AG08396 (cell line): ENCODE results near the gene TARP.

Experiments
- DNase-seq: peaks from one replicate; pipeline ENCODE4 v3.0.0; 2012; ENCODE audit warnings: low spot score, mixed read lengths

Gene TARP

GRCh38 chr7:38273286-38273995, at the start of gene TARP:
Gene TARP, minus strand, starts transcription at chr7:38273636.
- DNase-seq: no peak

- DNase-seq: no peak
These were observed 49.7 kb upstream of the TARP start for GRCh38 chr7:38323156-38323555.

GRCh38 chr7:38322461-38322860, 49.0 kb upstream of the TARP start:
- DNase-seq: no peak

- no peak for DNase-seq
These were observed 48.5 kb upstream of the TARP start for GRCh38 chr7:38321967-38322366.

GRCh38 chr7:38321515-38321944, 48.1 kb upstream of the TARP start:
- peak; percentile 42 for DNase-seq

GRCh38 chr7:38321050-38321449, 47.6 kb upstream of the TARP start:
- DNase-seq: no peak

GRCh38 chr7:38319873-38320272, 46.4 kb upstream of the TARP start:
- DNase-seq: no peak

GRCh38 chr7:38318803-38319416, 45.5 kb upstream of the TARP start:
- peak; percentile 72 for DNase-seq

GRCh38 chr7:38318241-38318640, 44.8 kb upstream of the TARP start:
- no peak for DNase-seq

GRCh38 chr7:38317515-38317914, 44.1 kb upstream of the TARP start:
- no peak for DNase-seq

GRCh38 chr7:38316733-38317360, 43.4 kb upstream of the TARP start:
- DNase-seq: peak; percentile 45

- no peak for DNase-seq
These were observed 42.0 kb upstream of the TARP start for GRCh38 chr7:38315410-38315809.

- no peak for DNase-seq
These were observed 39.4 kb upstream of the TARP start for GRCh38 chr7:38312821-38313220.

GRCh38 chr7:38311329-38311937, 38.0 kb upstream of the TARP start:
- DNase-seq: no peak

GRCh38 chr7:38310591-38311101, 37.2 kb upstream of the TARP start:
- no peak for DNase-seq

GRCh38 chr7:38309555-38309954, 36.1 kb upstream of the TARP start:
- no peak for DNase-seq

GRCh38 chr7:38308140-38308539, 34.7 kb upstream of the TARP start:
- DNase-seq: no peak

GRCh38 chr7:38307640-38308039, 34.2 kb upstream of the TARP start:
- DNase-seq: no peak

GRCh38 chr7:38306914-38307313, 33.5 kb upstream of the TARP start:
- DNase-seq: no peak

- DNase-seq: no peak
These were observed 32.7 kb upstream of the TARP start for GRCh38 chr7:38306171-38306570.

- no peak for DNase-seq
These were observed 30.4 kb upstream of the TARP start for GRCh38 chr7:38303866-38304265.

GRCh38 chr7:38300175-38300574, 26.7 kb upstream of the TARP start:
- no peak for DNase-seq
